ENCODE data around the gene SCGB1D4.

SCGB1D4 gene

DNA sequence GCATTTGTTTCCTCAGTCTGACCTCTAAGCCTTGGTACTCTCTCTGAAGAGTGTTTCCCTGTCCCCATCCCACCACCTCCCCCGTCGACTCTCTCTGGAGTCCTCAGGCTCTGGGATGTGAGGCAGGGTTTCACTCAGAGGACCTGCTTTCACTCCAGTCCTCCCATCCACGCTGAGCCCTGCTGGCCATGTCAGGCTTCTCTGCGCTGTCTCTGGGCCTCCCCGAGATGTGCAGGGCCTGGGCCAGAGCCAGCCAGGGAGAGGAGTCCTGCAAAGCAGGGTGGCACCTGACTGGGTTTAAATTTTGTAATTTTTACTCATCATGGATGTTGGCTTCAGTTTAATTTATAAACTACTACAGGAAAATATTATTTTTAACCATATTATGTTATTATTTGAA lies 25.6 kb downstream of the SCGB1D4 start:
- DNase-seq, result no peak

DNA sequence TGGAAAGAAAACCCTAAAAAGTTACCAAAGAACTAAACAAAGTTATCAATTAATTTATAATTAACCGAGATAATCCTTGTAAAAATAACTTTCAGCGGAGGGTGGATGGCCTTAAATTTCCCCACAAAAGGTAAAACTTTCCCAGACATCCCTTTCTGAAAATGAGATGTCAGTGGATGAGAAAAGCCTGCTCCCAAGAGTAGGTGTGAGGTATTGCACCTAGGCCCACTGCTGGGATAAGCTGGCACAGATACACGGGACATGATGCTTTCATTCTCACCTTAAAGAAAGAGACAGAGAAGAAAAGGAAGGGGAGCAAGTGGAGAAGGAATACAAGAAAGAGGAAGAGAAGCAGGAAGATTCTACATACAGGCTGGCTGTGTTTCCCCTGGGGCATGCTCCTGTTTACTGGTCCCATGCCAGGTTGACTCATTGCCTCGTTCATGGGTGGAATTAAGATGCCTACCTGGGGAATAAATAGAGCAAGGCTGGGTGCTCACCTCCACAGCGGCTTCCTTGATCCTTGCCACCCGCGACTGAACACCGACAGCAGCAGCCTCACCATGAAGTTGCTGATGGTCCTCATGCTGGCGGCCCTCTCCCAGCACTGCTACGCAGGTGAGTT lies 29.1 kb downstream of the SCGB1D4 start, which contains the start of gene SCGB2A2:
TSS of gene SCGB2A2 (plus strand) at position 505 of the 625 bp plus-strand sequence. CDS start at position 564, 59 bp downstream.
- DNase-seq, result no peak

DNA sequence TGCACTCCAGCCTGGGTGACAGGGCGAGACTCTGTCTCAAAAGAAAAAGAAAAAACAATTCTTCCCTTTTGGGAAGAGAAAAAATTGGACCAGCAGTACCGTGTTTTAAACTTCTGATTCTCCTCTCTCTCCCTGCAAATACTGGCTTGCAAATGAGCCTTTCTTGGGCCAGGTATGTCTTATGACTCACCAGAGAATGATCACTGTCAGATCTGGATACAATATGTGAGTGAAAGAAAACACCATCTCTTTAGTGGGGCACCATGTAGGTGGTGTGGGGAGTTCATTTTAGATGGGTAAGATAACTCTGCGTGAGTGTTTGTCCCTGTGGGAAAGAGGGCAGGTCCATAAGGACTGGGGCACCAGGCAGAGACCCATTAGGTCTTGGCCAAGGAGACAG lies 31.3 kb downstream of the SCGB1D4 start:
- no peak for DNase-seq

DNA sequence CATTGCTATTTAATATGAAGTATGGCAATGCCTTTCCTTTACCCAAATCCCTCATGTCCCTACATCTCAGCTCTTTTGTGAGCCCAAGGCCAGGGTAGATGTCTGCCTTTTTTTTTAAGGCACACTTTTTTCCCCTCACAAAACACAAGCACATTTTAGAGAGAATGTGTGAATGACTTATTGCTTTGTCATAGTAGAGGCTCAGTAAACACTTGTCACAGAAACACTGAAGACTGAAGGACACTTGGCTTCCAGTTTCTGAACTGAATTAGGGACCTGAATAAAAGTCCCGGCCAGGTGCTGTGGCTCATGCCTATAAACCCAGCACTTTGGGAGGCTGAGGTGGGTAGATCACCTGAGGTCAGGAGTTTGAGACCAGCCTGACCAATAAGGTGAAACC lies 31.8 kb downstream of the SCGB1D4 start:
- no peak for DNase-seq

DNA sequence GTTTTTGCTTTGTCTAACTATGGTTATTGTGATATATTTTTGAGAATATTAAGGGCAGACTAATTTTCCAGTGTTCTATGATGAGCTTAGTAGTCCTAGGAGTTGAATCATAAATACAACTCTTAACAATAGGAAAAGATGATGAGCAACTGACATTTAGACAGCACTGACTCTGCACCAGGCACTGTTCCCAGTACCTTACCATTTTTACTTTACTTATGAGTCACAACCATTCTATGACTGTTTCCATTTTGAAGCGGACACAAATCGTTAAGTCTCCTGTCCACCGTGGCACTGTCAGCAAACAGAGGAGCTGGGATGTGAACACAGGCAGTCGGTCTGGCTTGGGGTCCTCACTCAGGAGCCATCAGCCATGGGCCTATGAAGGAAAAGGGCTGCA lies 32.3 kb downstream of the SCGB1D4 start:
- no peak for DNase-seq

DNA sequence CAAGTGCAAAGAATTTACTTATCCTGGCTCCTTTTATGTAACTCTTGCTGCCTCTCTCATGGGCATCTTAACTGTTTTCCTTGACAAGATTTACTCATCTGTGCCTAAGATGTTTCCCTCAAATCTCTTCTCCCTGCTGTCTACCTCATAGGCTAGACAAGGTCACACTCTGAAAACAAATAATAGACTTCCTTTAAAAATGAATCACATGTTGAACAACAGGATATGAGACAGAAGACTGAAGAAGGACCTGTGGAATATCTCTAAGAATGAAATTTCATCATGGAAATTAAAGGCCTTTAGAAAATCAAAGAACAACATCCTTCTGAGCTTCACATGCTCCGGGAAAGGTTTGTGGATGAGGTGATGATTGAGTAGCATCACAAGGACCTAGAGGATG lies 34.9 kb downstream of the SCGB1D4 start:
- DNase-seq, result no peak

DNA sequence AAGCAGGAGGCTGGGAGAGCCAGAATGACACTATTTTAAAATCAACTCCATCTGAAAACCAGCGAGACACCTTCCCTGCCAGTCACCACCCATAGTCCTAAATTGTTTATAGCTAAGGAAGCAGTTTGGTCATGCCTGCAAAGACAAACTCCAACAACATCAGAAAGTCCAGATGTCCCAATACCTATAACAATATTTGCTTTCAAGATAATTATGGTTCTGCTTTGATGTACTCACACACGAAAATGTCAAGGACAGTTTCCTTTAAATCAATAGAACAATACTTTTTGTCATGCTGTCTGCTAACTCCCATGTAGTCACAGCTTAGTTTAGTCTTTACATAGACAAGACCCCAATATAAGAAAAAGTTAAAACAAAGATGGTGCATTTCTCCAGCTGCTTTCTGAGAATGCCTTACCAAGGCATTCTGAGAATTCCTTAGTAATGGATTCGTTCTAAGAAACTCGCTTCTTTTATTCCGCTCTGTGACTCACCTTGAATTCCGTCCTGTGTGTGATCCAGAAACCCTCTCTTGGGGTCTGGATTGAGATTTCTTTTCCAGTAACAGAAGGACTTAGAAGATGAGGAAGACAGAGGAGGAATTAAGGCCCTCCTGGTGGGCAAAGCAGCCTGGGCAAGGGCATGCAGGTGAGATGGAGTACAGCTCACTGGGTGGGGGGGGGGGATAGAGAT lies 38.5 kb downstream of the SCGB1D4 start:
- DNase-seq, result no peak

DNA sequence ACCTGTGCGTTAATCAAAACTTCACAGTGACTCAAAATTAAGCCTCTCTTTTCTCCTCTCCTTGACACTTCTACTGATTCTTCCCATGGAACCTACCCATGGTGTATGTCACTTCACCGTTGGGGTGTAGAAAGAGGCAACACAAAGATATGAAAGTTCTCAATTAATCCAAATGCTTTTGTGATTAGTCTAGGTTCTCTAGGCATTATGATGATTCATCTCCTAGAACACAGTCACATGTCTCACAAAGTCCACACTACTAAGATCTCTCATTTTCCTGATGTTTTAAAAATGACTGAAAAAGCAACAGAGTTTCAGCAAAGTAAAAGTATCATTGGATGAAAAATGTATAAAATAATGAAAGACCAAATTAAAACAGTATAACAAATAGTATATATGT lies 42.6 kb downstream of the SCGB1D4 start:
- DNase-seq, result no peak

DNA sequence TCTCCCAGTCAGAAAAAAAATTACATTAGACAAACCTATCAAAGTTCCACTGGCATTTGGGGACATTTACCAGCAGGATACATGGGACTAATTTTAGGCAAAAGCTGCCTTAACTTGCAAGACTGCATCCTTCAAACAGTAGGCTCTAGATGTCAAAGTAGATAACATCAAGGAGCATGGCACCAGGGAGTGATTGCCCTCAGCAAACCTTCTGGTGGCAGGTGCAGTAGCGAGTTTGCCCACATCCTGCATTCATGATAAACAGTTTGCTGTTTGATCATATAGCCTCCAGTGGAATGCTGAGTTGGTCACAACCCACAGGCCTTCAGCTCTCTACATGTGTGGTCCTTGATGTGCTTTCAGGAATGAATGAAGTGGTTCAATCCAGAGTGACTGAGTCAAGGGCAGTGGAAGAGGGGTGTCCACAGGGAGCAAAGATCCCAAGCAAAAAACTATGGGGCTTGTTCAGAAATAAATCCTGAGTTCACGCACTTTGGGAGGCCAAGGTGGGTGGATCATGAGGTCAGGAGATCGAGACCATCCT lies 44.8 kb downstream of the SCGB1D4 start:
- no peak for DNase-seq

DNA sequence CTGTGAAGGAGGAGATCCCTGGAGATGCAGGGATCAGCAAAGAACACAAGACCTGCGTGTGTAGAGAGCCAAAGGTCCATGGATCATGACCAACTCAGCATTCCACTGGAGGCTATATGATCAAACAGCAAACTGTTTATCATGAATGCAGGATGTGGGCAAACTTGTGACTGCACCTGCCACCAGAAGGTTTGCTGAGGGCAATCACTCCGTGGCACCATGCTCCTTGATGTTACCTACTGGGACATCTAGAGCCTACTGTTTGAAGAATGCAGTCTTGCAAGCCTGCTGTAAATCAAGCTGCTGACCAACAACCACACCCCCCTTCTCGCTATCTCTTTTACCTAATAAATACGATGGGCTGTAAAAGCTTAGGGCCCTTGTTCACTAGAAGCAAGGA lies 47.2 kb downstream of the SCGB1D4 start:
- DNase-seq, result no peak
